Activated CD8-positive, alpha-beta memory T cell treated with anti-CD3 and anti-CD28 coated beads, Interleukin-2, amount 10 ng/mL, durations not matched to agents 7 days and 5 days (primary cell): Measurements from ENCODE around the gene ECD. TPM values are rescaled to one million over a fixed set of nuclear protein-coding genes. Genes with fewer than 3 reads are reported as not detected.

Experiments
- ATAC-seq: fragments of 150-1000 bp; cut with Tn5 transposase; one replicate; pipeline ENCODE4 v1.10.0; 2021; ENCODE audit warnings: moderate library complexity
- CTCF ChIA-PET: fragments of 350-600 bp; sonication (Branson Sonifier 250); formaldehyde crosslinking; loops from one replicate; lab custom pipeline; 2021; ENCODE audit warnings: antibody characterized with exemption; lab: Charles Lee
- DNase-seq: peaks from one replicate; pipeline ENCODE4 v3.0.0-alpha.2; 2020
- H3K27ac Mint-ChIP-seq: one replicate; pipeline ENCODE4 v1.8.0; 2021; ENCODE audit warnings: mild to moderate bottlenecking, mixed read lengths
- H3K27me3 Mint-ChIP-seq: one replicate; pipeline ENCODE4 v1.8.0; 2021; ENCODE audit warnings: mixed read lengths
- H3K36me3 Mint-ChIP-seq: one replicate; pipeline ENCODE4 v1.8.0; 2021; ENCODE audit warnings: mild to moderate bottlenecking, mixed read lengths
- H3K4me1 Mint-ChIP-seq: one replicate; pipeline ENCODE4 v1.8.0; 2021; ENCODE audit warnings: mixed read lengths
- H3K4me3 Mint-ChIP-seq: one replicate; pipeline ENCODE4 v1.8.0; 2021; ENCODE audit warnings: mild to moderate bottlenecking, moderate library complexity, mixed read lengths
- H3K9me3 Mint-ChIP-seq: one replicate; pipeline ENCODE4 v1.8.0; 2022; ENCODE audit warnings: low read depth, mixed read lengths
- total RNA-seq, 2 experiments: library from RNA; stranded (reverse); gene quantifications; one replicate each; pipeline ENCODE4 v1.2.3, GENCODE V29; 2021

Gene ECD
- 10 to 100 TPM; 26.7 to 30.5 TPM for total RNA-seq

DNA sequence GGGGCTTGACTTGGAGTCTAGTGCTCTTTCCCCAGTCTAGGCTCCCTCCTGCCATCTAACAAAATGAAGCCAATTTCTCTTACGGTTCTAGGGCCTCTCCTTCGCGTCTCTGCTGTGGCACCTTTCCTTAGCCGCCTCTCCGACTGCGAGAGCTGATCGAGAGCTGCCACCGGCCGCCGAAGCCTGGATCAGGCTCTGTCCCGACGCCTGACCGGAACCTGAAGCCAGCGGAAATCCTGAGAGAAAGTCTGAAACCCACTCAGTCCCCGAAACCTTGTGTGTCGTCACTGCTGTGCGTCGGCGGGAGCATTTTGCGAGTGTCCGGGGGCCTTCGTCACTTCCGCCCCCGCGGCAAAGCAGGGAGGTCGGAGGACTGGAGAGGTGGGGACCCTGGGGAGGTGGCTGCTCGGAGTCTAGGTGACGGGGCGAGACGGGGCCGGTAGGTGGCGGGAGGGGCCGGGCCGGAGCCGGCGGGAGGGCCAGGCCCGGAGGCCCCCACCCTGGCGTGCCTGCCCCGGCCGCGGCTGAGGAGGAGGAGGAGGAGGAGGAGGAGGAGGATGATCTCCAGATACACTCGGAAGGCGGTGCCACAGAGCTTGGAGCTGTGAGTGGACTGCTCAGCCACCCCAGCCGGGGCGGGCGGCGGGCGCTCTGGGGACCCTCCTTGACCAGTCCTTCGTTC is at the start of gene ECD, which contains the start of gene FAM149B1:
Gene ECD (minus strand): TSS at position 226 of the 682 bp plus-strand sequence. CDS start 4,071 bp downstream, outside the sequence.
Gene FAM149B1 (plus strand): TSS at position 337 of the 682 bp plus-strand sequence. CDS start 221 bp downstream, at position 558.
- Mint-ChIP-seq H3K27ac (peak within 1 kb of the TSS; percentile 100), H3K9me3 (no peaks in the 10 kb centered on the region), H3K4me1 (peaks cover 37% of the 10 kb centered on the region), H3K27me3 (no peaks in the 10 kb centered on the region), H3K36me3 (peaks cover 19% of the 10 kb centered on the region), H3K4me3 (peak within 1 kb of the TSS; percentile 99)
- ATAC-seq (peak; percentile 96), DNase-seq (peak; percentile 95)
- CTCF ChIA-PET, result interaction anchor here (0.7 to 3.4 kb wide), 5 partner anchors 9 to 476 kb away, joined by 3 to 23 read pairs (median 4); no protein-coding TSS in a partner anchor

DNA sequence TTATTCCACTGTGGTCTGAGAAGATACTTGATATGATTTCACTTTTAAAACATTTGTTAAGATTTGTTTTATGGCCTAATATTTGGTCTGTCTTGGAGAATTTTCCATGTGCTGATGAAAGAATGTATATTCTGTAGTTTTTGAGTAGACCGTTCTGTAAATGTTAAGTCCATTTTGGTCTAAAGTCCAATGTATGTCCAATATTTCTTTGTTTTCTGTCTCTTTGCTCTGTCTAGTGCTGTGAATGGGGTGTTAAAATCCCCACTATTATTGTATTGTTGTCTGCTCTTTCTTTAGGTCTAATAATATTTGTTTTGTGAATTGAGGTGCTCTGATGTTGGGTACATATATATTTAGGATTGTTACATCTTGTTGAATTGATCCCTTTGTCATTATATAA is 47.9 kb upstream of the ECD start:
- CTCF ChIA-PET, result interaction anchor here (0.6 kb wide), 1 partner anchor 230 kb away, joined by 3 read pairs; no protein-coding TSS in a partner anchor
- H3K4me1 Mint-ChIP-seq, result no peaks in the 10 kb centered on the region
- H3K9me3 Mint-ChIP-seq, result no peaks in the 10 kb centered on the region
- ATAC-seq (no peak), DNase-seq (no peak)
- no peak overlapping the region for H3K27ac Mint-ChIP-seq
- H3K36me3 Mint-ChIP-seq, result peaks cover 40% of the 10 kb centered on the region
- H3K27me3 Mint-ChIP-seq, result no peaks in the 10 kb centered on the region
- no peak overlapping the region for H3K4me3 Mint-ChIP-seq

DNA sequence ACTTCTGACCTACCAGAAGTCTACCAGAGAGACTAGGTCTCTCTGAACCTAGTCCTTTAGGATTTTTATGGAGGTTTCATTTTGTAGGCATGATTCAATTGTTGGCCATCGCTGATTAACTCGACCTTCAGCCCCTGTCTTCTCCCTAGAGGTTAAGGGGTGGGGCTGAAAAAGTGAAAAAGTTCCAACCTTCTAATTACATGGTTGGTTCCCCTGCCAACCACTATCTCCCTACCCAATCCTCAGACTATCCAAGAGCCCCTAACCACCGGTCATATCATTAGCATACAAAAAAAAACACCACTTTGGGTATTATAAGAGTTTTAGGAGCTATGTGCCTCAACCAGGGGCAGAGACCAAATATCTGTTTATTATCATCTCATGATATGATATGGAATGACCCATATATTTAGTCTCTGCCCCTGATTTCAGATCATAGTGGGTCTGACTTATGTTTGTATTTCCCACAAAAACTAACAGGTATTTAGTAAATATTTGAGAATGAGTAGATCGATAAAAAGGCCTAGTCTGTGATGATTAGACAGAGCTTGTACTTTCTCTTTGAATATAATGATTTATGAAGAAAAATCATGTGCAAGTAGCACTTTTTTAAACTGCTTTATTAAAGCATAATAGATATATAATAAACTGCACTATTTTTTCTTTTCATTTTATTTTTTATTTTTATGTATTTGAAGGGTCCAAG is 43.5 kb upstream of the ECD start:
- Mint-ChIP-seq H3K27ac (no peak overlapping the region), H3K4me1 (no peaks in the 10 kb centered on the region), H3K36me3 (peaks cover 20% of the 10 kb centered on the region), H3K27me3 (no peaks in the 10 kb centered on the region), H3K9me3 (no peaks in the 10 kb centered on the region), H3K4me3 (no peak overlapping the region)
- DNase-seq (no peak), ATAC-seq (no peak)
- CTCF ChIA-PET, result no interaction called here

DNA sequence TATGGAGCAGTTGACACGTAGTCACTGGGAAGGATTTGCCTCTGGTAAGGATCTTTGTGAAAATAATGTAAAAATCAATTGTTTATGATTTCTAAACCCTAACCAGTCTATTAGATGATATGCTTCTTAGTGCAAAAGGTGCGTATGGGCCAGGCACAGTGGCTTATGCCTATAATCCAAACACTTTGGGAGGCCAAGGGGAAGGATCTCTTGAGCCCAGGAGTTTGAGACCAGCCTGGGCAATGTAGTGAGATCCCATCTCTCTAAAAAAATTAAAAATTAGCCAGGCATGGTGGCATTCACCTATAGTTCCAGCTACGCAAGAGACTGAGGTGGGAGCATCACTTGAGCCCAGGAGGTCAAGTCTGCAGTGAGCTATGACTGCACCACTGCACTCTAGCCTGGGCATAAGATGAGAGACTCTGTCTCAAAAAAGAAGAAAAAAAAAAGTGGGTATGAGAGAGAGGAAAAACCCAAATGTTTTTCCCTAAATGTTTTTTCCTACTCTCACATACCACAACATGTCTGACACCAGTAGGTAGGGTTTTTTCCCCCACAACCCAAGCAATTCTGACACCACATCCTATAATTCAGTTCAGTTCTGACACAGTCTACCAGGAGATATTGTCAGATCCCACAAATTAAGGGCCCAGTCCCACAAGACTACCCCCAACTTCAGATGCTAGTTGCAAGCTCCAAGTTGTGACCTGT is 42.7 kb upstream of the ECD start:
- DNase-seq (no peak), ATAC-seq (no peak)
- CTCF ChIA-PET, result no interaction called here
- Mint-ChIP-seq H3K4me3 (no peak overlapping the region), H3K27me3 (no peaks in the 10 kb centered on the region), H3K9me3 (peaks cover 2% of the 10 kb centered on the region), H3K36me3 (peaks cover 18% of the 10 kb centered on the region), H3K27ac (no peak overlapping the region), H3K4me1 (no peaks in the 10 kb centered on the region)

DNA sequence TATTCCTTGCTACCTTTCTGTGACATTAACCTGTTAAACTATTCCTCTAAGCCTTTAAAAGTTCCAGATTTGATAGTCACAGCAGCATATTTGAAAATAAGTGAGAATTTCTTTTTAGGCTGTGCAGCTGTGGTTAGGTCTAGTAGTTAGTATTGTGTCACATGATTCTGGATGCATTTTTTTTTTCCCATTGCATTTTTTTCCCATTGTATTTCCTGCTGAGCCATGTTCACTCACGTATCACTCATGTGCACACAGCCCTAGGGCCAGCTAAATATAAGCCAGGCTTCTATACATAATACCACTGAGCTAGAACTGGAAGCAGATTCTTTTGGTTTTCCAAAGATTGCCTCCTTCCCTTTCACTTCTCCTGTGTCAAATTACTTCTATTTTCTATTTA is 41.9 kb upstream of the ECD start:
- Mint-ChIP-seq H3K27me3 (no peaks in the 10 kb centered on the region), H3K4me1 (no peaks in the 10 kb centered on the region), H3K4me3 (no peak overlapping the region), H3K36me3 (peaks cover 16% of the 10 kb centered on the region), H3K9me3 (peaks cover 2% of the 10 kb centered on the region), H3K27ac (no peak overlapping the region)
- DNase-seq, result no peak
- no peak for ATAC-seq
- CTCF ChIA-PET, result no interaction called here

DNA sequence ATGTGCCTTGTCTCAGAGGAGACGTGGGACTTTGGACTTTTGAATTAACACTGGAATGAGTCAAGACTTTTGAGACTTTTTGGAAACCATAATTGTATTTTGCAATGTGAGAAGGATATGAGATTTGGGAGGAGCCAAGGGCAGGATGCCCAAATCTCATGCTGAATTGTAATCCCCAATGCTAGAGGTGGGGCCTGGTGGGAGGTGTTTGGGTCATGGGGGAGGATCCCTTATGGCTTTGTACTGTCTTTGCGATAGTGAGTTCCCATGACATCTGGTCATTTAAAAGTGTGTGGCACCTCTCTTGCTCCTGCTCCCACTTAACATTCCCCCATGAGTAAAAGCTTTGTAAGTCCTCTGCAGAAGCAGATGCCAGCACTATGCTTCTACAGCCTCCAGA is 40.1 kb upstream of the ECD start:
- Mint-ChIP-seq H3K4me1 (no peaks in the 10 kb centered on the region), H3K27ac (no peak overlapping the region), H3K27me3 (no peaks in the 10 kb centered on the region), H3K4me3 (no peak overlapping the region), H3K36me3 (peaks cover 10% of the 10 kb centered on the region), H3K9me3 (peaks cover 2% of the 10 kb centered on the region)
- CTCF ChIA-PET, result no interaction called here
- DNase-seq, result no peak
- ATAC-seq, result no peak

DNA sequence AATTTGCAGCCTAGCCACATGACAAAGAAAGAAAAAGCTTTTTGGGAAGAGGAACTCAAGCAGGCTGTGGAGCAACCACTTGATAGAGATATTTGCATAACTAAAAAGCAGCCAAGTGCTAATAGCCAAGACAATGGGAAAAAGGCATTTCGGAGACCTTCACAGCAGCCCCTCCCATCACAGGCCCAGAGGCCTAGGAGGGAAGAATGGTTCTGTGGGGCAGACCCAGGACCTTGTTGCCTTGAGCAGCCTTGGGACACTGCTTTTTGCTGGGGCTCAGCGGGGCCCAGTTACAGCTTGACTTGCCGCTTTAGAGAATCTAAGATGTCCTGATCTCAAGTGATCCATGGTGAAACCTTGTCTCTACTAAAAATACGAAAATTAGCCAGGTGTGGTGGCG is 38.6 kb upstream of the ECD start:
- Mint-ChIP-seq H3K36me3 (peaks cover 7% of the 10 kb centered on the region), H3K4me3 (no peak overlapping the region), H3K27ac (no peak overlapping the region), H3K9me3 (peaks cover 2% of the 10 kb centered on the region), H3K27me3 (no peaks in the 10 kb centered on the region), H3K4me1 (no peaks in the 10 kb centered on the region)
- CTCF ChIA-PET, result no interaction called here
- DNase-seq, result no peak
- ATAC-seq, result no peak

DNA sequence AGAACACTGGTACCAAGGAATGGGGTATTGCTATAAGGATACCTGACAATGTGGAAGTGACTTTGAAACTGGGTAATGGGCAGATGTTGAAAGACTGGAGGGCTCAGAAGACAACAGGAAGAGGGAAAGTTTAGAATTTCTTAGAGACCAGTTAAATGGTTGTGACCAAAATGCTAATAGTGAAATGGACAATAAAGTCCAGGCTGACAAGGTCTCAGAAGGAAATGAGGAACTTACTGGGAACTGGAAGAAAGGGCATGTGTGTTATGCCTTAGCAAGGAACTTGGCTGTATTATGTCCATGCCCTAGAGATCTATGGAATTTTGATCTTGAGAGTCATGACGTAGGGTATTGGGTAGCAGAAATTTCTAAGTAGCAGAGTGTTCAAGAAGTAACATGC is 38.1 kb upstream of the ECD start:
- H3K27me3 Mint-ChIP-seq, result no peaks in the 10 kb centered on the region
- no peaks in the 10 kb centered on the region for H3K4me1 Mint-ChIP-seq
- peaks cover 7% of the 10 kb centered on the region for H3K36me3 Mint-ChIP-seq
- H3K4me3 Mint-ChIP-seq, result no peak overlapping the region
- ATAC-seq, result no peak
- no peak for DNase-seq
- CTCF ChIA-PET, result no interaction called here
- peaks cover 2% of the 10 kb centered on the region for H3K9me3 Mint-ChIP-seq
- H3K27ac Mint-ChIP-seq, result no peak overlapping the region

DNA sequence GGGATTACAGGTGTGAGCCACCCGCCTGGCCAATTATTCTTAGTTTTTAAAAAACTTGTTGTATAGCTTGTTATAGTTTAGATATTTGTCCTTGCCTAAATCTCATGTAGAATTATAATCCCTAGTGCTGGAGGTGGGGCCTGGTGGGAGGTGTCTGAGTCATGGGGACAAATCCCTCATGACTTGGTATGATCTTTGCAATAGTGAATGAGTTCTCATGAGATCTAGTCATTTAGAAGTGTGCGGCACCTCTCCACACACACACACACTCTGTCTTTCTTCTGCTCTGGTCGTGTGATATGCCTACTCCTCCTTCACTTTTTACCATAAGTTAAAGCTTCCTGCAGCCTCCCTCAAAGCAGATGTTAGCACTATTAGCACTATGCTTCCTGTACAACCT is 37.3 kb upstream of the ECD start:
- CTCF ChIA-PET, result no interaction called here
- Mint-ChIP-seq H3K27me3 (no peaks in the 10 kb centered on the region), H3K4me1 (no peaks in the 10 kb centered on the region), H3K27ac (no peak overlapping the region), H3K36me3 (peaks cover 6% of the 10 kb centered on the region), H3K4me3 (no peak overlapping the region), H3K9me3 (peaks cover 2% of the 10 kb centered on the region)
- DNase-seq (no peak), ATAC-seq (no peak)

DNA sequence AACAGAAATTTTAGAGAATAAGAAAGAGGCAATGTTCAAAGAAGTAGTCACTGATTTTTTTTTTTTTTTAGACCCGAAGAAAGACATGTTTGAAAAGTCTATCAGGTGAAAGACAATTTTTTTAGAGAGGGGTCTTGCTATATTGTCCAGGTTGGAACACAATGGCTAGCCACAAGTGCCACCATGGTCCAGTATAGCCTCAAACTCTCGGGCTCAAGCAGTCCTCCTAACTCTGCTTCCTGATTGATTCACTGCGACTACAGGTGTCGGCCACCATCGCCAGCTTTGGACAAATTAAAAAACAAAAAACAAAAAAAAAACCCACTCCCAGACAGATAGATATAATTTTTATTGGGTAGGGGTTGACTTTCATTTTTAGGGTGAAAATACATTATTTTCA is 22.4 kb upstream of the ECD start:
- H3K27me3 Mint-ChIP-seq, result no peaks in the 10 kb centered on the region
- peaks cover 1% of the 10 kb centered on the region for H3K36me3 Mint-ChIP-seq
- DNase-seq, result no peak
- no peak for ATAC-seq
- CTCF ChIA-PET, result interaction anchor here (0.9 to 1.3 kb wide), 2 partner anchors 14 to 54 kb away, joined by 3 to 4 read pairs; no protein-coding TSS in a partner anchor
- H3K9me3 Mint-ChIP-seq, result no peaks in the 10 kb centered on the region
- no peaks in the 10 kb centered on the region for H3K4me1 Mint-ChIP-seq
- no peak overlapping the region for H3K4me3 Mint-ChIP-seq
- H3K27ac Mint-ChIP-seq, result no peak overlapping the region

DNA sequence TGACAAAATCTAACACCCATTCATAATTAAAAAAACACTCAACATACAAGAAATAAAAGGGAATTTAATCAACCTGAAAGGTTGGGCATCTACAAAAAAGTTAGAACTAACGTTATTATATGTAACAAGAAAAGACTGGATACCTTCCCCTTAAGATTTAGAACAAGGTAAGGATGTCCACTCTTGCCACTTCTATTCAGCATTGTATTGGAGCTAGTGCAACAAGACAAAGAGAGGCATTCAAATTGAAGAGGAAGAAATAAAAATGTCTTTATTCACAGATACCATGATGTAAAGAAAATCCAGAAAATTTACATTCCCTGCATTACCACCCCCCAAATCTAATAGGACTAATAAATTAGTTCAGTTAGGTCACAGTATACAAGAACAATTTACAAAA is 18.5 kb upstream of the ECD start:
- Mint-ChIP-seq H3K27ac (no peak overlapping the region), H3K4me3 (no peak overlapping the region), H3K9me3 (no peaks in the 10 kb centered on the region), H3K4me1 (no peaks in the 10 kb centered on the region), H3K27me3 (no peaks in the 10 kb centered on the region), H3K36me3 (peaks cover 13% of the 10 kb centered on the region)
- no peak for DNase-seq
- ATAC-seq, result no peak
- CTCF ChIA-PET, result no interaction called here

DNA sequence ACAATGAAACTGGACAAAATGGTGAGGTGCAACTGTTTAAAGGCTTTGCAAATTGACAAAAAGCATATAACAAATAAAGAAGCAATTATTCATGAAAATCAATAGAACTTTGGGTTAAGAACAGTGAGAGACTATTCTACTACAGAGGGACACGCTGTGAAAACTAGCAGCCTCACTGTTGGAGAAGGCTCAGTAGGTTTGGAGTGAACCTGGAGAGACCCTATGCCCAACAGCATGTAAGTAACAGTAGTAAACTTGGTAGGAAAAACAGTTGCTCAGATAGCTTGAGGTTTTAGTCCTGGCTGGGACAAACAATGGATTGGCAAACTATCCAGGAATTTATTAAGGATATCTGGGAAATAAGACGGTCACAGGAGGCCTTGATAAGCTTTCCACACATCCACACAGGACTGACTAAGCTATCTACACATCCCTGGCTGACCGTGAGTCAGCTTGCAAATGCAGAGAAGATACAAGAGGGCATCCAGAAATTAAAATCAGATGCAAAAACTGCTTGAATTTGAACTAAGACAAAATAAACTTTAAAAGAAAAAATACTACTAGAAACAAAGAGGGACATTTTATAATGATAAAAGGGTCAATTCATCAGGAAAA is 16.0 kb upstream of the ECD start:
- Mint-ChIP-seq H3K27me3 (no peaks in the 10 kb centered on the region), H3K4me3 (no peak overlapping the region), H3K36me3 (peaks cover 20% of the 10 kb centered on the region), H3K9me3 (no peaks in the 10 kb centered on the region), H3K27ac (no peak overlapping the region), H3K4me1 (no peaks in the 10 kb centered on the region)
- DNase-seq (no peak), ATAC-seq (no peak)
- CTCF ChIA-PET, result no interaction called here

DNA sequence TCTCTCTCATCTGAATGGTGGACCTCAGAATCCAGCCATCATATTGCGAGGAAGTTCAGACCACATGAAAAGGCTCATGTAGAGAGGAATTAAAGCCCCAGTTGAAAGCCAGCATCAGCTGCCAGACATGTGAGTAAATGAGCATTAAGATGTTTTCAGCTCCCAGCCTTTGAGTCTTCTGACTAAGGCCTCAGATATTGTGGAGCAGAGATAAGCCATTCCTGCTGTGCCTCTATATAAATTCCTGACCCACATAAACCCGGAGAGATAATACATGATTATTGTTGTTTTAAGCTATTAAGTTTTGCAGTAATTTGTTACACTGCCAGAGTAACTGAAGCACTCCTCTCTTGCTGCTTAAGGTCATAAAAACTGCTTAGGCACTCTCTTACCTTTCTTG is 14.8 kb upstream of the ECD start:
- ATAC-seq (no peak), DNase-seq (no peak)
- peaks cover 20% of the 10 kb centered on the region for H3K36me3 Mint-ChIP-seq
- CTCF ChIA-PET, result interaction anchor here (0.7 to 2.5 kb wide), 3 partner anchors 14 to 82 kb away, joined by 3 to 6 read pairs (median 3); no protein-coding TSS in a partner anchor
- H3K4me1 Mint-ChIP-seq, result no peaks in the 10 kb centered on the region
- H3K27me3 Mint-ChIP-seq, result no peaks in the 10 kb centered on the region
- no peaks in the 10 kb centered on the region for H3K9me3 Mint-ChIP-seq
- H3K4me3 Mint-ChIP-seq, result no peak overlapping the region
- no peak overlapping the region for H3K27ac Mint-ChIP-seq
